Caco-2 (cell line): ENCODE data around the gene SPART. TPM values are rescaled to one million over a fixed set of nuclear protein-coding genes. Genes with fewer than 3 reads are reported as not detected.

Source experiments
- BruUV-seq: library from RNA; stranded (reverse); fragments of 400-500 nt; replicated peaks from 2 replicates; lab custom pipeline; 2021; lab: Mats Ljungman, UMichigan
- CTCF ChIA-PET: fragments of 300-600 bp; sonication (Branson Sonifier 250); formaldehyde crosslinking; loops from one replicate; lab custom pipeline; 2022; ENCODE audit warnings: antibody characterized with exemption; lab: Charles Lee
- POLR2A ChIA-PET: fragments of 300-600 bp; sonication (Branson Sonifier 250); formaldehyde crosslinking; loops from one replicate; lab custom pipeline; 2022; ENCODE audit warnings: antibody characterized with exemption; lab: Charles Lee
- DNase-seq, 2 experiments: peaks; one replicate each; pipeline versions ENCODE4 v3.0.0 to v3.0.0-alpha.2; 2020 to 2022
- H3K27me3 ChIP-seq: replicated peaks from 2 replicates; pipeline ENCODE4 v1.6.0; 2011; ENCODE audit warnings: low read length; ENCODE audit not compliant: control insufficient read depth, insufficient read depth
- H3K36me3 ChIP-seq: 2 replicates; pipeline ENCODE4 v1.5.1; 2011; ENCODE audit warnings: low read length; ENCODE audit not compliant: control insufficient read depth, insufficient read depth
- H3K4me1 ChIP-seq: fragments of 250-450 bp; sonication (Bioruptor Pico); 2 replicates; pipeline ENCODE4 v1.5.1; 2020; ENCODE audit warnings: mild to moderate bottlenecking
- H3K4me3 ChIP-seq: 2 replicates; pipeline ENCODE4 v1.5.1; 2011; ENCODE audit warnings: low read depth, mild to moderate bottlenecking, control low read depth, low read length
- H3K9me3 ChIP-seq: fragments of 250-450 bp; sonication (Bioruptor Pico); 2 replicates; pipeline ENCODE4 v1.5.1; 2020; ENCODE audit warnings: mild to moderate bottlenecking, moderate library complexity
- H3K27ac Mint-ChIP-seq: one replicate; pipeline ENCODE4 v1.8.0; 2022; ENCODE audit warnings: mixed read lengths; ENCODE audit not compliant: unreplicated experiment
- H3K27me3 Mint-ChIP-seq: one replicate; pipeline ENCODE4 v1.8.0; 2022; ENCODE audit warnings: mixed read lengths; ENCODE audit not compliant: insufficient read depth, unreplicated experiment
- H3K36me3 Mint-ChIP-seq: one replicate; pipeline ENCODE4 v1.8.0; 2022; ENCODE audit warnings: mild to moderate bottlenecking, mixed read lengths; ENCODE audit not compliant: insufficient read depth, unreplicated experiment
- H3K4me1 Mint-ChIP-seq: one replicate; pipeline ENCODE4 v1.8.0; 2022; ENCODE audit warnings: low read depth, mixed read lengths; ENCODE audit not compliant: unreplicated experiment
- H3K4me3 Mint-ChIP-seq: one replicate; pipeline ENCODE4 v1.8.0; 2022; ENCODE audit warnings: mild to moderate bottlenecking, moderate library complexity, mixed read lengths; ENCODE audit not compliant: unreplicated experiment
- H3K9me3 Mint-ChIP-seq: one replicate; pipeline ENCODE4 v1.8.0; 2022; ENCODE audit warnings: mixed read lengths; ENCODE audit not compliant: unreplicated experiment
- CTCF ChIP-seq, 2 experiments: fragments of 200-600 bp in 1 of 2; IDR thresholded peaks; 1 replicate in 1 of 2; 2 replicates in 1 of 2; pipeline versions ENCODE4 v1.5.1 to v1.8.0; 2011 to 2022; ENCODE audit warnings: antibody characterized with exemption in 1 of 2, control low read depth in 1 of 2, inconsistent platforms in 1 of 2, low read depth in 1 of 2, low read length in 1 of 2, mild to moderate bottlenecking in 1 of 2, moderate library complexity in 1 of 2; ENCODE audit not compliant: insufficient read depth in 1 of 2, severe bottlenecking in 1 of 2, unreplicated experiment in 1 of 2
- intact Hi-C: fragments of 100-400 bp; cut with micrococcal nuclease; formaldehyde crosslinking; loops from one replicate; pipeline ENCODE4 v1.10.0; 2022; ENCODE audit not compliant: unreplicated experiment
- total RNA-seq: library from RNA; stranded (reverse); gene quantifications from 2 replicates; pipeline ENCODE4 v1.2.3, GENCODE V29; 2022

SPART gene
- total RNA-seq, 1 experiment from 2014 or later: not detected

DNA sequence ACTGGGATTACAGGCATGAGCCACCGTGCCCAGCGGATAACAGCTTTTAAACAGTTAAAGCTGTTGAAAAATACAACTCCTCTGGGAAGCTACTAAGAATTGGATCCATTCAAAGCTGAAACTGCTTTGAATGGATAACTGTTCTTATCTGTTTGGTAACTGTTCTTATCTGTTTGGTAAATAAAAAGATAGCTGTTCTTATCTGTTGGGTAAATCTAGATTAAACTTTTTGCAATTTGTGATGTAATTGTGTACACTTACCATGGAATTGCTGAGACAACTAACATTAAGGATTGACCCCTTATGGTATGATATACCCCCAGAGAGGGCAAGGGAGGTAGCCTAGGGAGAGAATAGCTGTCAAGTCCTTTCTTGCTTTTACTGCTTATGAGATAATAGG lies 27.9 kb upstream of the SPART start:
- no peaks in the 10 kb centered on the region for H3K27me3 Mint-ChIP-seq
- Histone ChIP-seq H3K4me3 (no peak overlapping the region), H3K27me3 (no peaks in the 10 kb centered on the region), H3K4me1 (peaks cover 7% of the 10 kb centered on the region; the same call in 1 of the 2 replicates), H3K9me3 (peaks cover 8% of the 10 kb centered on the region; the same call in 1 of the 2 replicates), H3K36me3 (no peaks in the 10 kb centered on the region)
- ChIA-PET POLR2A (no interaction called here), CTCF (no interaction called here)
- H3K4me3 Mint-ChIP-seq: no peak overlapping the region
- intact Hi-C loops: no loop called here
- H3K9me3 Mint-ChIP-seq: no peaks in the 10 kb centered on the region
- H3K36me3 Mint-ChIP-seq: no peaks in the 10 kb centered on the region
- no peak for TF ChIP-seq CTCF (IDR thresholded peaks at IDR 0.05; ENCODE audit: insufficient read depth in 1 of 2, low read depth in 1 of 2, low read length in 1 of 2, severe bottlenecking in 1 of 2, unreplicated experiment in 1 of 2)
- BruUV-seq: no TSS peak
- H3K4me1 Mint-ChIP-seq: no peaks in the 10 kb centered on the region
- peak in 1 of 2 experiments; percentile 5 for DNase-seq
- no peak overlapping the region for H3K27ac Mint-ChIP-seq

DNA sequence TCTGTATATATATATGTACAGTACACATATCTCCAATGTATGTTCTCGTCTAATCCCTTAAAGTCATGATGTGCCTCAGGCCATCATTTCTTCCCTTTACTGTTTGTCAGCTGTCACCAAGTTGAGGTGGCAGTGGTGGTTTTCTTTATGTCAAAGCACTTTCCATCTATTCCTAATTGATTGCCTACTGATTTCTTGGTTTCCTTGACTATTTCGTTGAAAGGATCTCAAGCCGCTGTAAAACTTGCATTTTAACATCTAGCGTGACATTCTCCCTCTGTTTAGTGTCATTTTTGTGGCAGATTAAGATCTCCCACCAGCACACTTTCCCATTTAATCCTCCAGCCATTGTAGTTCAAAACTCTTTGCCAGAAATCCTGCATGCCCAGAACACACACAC lies 25.0 kb upstream of the SPART start:
- no peaks in the 10 kb centered on the region for H3K4me1 Mint-ChIP-seq
- no peak overlapping the region for H3K27ac Mint-ChIP-seq
- H3K27me3 Mint-ChIP-seq: no peaks in the 10 kb centered on the region
- H3K9me3 Mint-ChIP-seq: no peaks in the 10 kb centered on the region
- DNase-seq: no peak
- CTCF ChIA-PET: no interaction called here
- H3K36me3 Mint-ChIP-seq: no peaks in the 10 kb centered on the region
- H3K27me3 ChIP-seq: no peaks in the 10 kb centered on the region
- no peak for TF ChIP-seq CTCF (IDR thresholded peaks at IDR 0.05; ENCODE audit: insufficient read depth in 1 of 2, low read depth in 1 of 2, low read length in 1 of 2, severe bottlenecking in 1 of 2, unreplicated experiment in 1 of 2)
- peaks cover 8% of the 10 kb centered on the region; the same call in 1 of the 2 replicates for H3K9me3 ChIP-seq
- no TSS peak for BruUV-seq
- no peak overlapping the region for H3K4me3 Mint-ChIP-seq
- H3K36me3 ChIP-seq: no peaks in the 10 kb centered on the region
- H3K4me1 ChIP-seq: peaks cover 7% of the 10 kb centered on the region; the same call in 1 of the 2 replicates
- H3K4me3 ChIP-seq: no peak overlapping the region
- intact Hi-C loops: no loop called here
- POLR2A ChIA-PET: no interaction called here

DNA sequence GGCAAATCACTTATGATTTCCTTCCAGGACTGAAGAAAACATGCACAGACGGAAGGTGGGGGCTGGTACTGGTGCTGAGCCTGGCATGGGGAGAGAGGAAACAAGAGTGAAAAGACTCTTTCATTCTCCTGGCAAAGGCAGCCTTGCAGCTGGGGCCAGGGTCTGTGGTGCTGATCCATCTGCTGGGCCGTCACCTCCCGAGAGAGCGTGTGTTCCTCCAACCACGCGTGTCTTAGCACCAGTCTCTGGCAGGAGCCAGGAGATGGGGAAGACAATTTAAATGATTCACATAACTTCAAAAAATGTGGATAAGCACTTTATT lies 23.9 kb upstream of the SPART start:
- Mint-ChIP-seq H3K27me3 (no peaks in the 10 kb centered on the region), H3K4me1 (no peaks in the 10 kb centered on the region), H3K27ac (no peak overlapping the region), H3K9me3 (no peaks in the 10 kb centered on the region), H3K36me3 (no peaks in the 10 kb centered on the region), H3K4me3 (no peak overlapping the region)
- POLR2A ChIA-PET: no interaction called here
- DNase-seq: no peak
- intact Hi-C loops: no loop called here
- Histone ChIP-seq H3K9me3 (peaks cover 8% of the 10 kb centered on the region; the same call in 1 of the 2 replicates), H3K27me3 (no peaks in the 10 kb centered on the region), H3K4me3 (no peak overlapping the region), H3K36me3 (no peaks in the 10 kb centered on the region), H3K4me1 (peaks cover 7% of the 10 kb centered on the region; the same call in 1 of the 2 replicates)
- TF ChIP-seq CTCF (IDR thresholded peaks at IDR 0.05; ENCODE audit: insufficient read depth in 1 of 2, low read depth in 1 of 2, low read length in 1 of 2, severe bottlenecking in 1 of 2, unreplicated experiment in 1 of 2): no peak
- no TSS peak for BruUV-seq
- CTCF ChIA-PET: no interaction called here
